Kidney glomerular epithelial cell (primary cell): ENCODE measurements around the gene TMEM107.

Experiments used
- DNase-seq: peaks from one replicate; lab custom pipeline; 2025; lab: John Stamatoyannopoulos, UW

The TMEM107 gene

GRCh38 chr17:8150194-8151119, 25.7 kb downstream of the TMEM107 start:
- DNase-seq, result no peak

DNA sequence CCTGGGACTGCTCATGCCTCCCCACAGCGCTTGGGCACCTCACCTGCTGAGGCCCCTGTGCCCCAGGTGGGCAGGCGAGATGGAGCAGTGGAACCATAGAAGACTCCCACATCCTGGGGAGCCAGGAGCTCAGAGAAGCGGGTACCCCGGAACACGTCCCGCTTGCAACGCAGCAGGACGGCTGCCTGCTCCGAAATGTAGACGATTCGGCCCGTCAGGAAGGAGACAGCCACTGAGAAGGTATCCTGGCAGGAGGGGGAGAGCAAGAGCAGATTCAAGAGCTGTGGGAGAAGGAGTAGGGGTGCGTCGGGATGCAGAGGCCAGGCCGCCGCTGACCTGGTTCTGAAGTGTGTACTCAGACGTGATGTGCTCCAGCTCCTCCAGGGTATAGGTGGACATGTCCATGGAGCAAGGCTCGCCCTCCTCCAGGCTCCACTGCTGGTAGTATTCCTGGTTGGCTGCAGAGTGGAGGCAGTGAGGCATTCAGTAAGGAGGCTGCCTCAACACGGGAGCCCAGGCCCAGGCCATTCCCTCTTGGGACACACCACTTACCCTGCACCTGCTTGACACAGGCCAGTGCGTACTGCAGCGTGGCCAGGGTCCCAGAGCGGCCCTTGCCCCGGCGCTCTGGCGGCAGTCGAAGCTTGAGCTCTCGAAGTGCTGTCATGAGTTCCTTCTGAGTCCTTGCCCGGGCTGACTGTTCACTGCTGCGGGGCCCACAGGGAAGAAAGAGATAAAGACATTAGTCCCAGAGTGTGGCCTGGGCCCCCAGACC, 26.6 kb downstream of the TMEM107 start:
- no peak for DNase-seq

DNA sequence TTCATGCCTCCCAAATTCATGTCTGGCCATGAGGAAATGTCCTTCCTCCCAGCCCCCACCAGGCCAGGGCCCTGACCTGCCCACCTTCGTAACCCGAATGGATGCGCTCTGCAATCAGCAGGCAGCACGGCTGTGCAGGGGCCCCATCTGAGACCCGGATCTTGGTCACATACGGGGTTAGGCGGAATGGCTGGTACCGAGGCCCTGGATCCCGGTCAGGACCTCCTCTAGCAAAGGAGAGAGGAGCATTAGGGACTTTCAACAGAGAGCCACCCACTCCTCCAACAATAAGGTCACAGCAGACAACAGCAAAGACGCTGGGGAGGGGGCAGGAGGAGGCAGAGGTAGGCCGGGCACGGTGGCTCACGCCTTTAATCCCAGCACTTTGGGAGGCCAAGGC, 27.6 kb downstream of the TMEM107 start:
- DNase-seq, result no peak

GRCh38 chr17:8147805-8148404, 28.3 kb downstream of the TMEM107 start:
- DNase-seq, result no peak

- DNase-seq, result no peak
Measured at GRCh38 chr17:8147141-8147804, 28.9 kb downstream of the TMEM107 start.

DNA sequence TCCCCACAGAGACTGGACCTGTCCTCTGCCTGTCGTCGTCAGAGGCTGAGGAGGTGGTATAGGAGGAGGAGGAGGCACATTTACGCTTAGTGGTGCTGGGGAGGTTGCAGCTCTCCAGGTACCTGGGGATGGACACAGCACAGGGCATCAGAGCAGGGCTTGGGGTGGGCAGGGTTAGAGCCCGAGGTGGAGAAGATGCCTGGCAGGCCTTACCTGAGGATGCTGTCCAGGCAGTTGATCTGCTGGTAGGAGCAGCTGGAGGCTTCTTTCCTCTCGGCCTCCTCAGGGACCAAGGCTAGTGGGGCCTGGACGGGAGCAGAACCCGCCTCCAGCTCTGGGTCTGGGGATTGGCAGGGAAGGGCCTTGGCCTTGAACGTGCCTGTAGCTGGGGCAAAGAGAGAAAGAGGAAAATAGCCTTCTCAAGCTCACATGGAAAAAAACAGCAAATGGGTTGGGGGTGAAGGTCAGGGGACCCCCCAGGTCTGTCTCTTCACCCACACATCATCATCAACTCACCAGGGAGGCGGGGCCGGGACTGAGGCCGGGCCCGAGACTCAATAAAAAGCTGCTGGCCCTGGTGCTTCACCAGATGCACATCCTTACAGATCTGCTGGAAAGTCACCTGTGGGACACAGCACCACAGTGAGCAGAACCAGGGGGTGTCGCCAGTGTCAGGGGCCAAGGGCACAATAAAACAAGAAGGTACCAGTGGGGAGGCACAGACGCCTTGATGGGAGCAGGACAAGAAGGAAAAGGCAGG, 29.6 kb downstream of the TMEM107 start:
- DNase-seq, result no peak

DNA sequence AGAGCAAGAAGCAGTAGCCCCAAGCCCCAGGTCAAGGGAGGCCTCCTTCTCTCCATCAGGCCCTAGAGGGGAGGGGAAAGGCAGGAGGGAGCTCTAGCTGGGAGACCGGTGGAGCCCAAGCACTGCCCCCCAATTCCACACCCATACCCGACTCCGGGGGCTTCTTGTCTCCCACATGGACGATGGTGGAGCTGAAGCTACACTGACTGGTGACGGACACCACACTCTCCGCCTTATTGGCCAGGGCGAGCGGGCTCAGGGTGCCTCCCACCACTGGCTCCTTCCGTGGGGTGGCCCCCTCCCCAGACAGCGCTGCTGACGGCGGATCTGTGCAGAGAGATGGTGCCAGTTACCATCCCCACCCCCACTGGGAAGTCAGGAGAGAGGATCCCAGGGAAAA, 30.4 kb downstream of the TMEM107 start:
- no peak for DNase-seq

GRCh38 chr17:8144401-8145231, 31.6 kb downstream of the TMEM107 start:
- no peak for DNase-seq

- DNase-seq, result no peak
Measured at GRCh38 chr17:8143581-8144400, 32.4 kb downstream of the TMEM107 start.

DNA sequence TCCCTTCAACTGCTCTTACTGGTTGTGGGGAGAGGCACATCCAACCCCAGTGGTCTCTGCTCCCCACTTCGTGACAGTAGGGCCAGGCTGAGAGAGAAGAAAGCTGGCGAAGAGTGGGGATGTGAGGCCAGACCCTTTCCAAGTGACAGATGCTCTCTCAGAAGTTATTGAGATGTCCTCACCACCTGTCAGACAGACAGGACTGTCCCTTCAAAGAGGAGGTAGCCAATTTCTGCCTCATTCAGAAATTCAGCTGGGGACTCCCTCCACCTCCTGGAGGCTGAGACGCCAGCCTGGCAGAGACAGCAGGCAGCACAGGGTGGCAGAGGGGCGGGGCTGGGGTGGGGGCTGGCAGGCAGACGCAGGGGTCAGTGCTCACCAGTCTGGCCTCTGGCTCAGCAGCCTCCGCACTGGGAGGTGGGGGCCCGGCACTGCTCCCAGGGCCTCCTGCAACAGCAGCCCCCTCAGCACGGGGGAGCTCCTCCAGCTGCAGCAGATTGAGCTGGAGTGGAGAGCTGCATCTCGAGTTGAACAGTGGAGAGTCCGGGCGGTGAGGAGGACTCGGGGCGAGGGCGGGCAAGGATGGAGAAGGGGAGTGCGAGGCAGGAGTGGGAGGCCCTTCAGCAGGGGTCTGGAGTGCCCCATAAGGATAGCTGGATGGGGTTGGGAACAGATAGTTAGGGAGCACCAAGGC, 33.1 kb downstream of the TMEM107 start:
- DNase-seq, result no peak

DNA sequence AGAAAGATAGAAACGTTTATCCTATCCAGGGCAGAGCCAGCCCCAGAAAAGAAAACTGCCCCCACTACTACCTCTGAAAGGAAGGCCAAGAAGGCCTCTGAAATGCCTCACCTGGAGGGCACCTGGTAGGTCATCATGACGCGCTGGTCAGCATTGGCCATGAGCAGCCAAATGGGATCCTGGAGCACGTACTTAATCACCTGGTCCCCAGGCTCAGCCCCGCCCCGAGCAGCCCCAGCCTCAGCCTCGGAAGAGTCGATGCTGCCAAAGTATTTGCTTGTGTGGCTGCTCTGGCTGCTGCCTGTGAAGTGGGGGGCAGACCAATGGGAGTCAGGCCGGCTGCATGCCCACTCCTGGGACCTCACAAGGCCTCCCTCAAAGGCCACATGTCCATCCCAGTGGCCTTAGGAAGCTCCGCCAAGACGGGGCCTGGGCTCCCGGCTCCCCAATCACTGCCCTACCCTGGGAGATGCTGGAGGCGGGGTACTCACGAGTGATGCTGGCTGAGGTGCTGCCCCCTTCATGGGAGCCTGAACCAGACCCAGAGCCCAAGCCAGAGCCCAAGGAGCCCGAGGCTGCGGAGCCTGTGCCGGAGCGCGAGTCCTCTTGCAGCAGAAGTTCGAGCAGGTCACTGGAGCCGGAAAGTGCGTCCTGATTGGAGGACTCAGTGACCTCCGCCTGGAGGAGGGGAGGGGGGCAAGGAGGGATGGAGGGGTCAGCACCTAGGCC, 33.9 kb downstream of the TMEM107 start:
- DNase-seq, result no peak

DNA sequence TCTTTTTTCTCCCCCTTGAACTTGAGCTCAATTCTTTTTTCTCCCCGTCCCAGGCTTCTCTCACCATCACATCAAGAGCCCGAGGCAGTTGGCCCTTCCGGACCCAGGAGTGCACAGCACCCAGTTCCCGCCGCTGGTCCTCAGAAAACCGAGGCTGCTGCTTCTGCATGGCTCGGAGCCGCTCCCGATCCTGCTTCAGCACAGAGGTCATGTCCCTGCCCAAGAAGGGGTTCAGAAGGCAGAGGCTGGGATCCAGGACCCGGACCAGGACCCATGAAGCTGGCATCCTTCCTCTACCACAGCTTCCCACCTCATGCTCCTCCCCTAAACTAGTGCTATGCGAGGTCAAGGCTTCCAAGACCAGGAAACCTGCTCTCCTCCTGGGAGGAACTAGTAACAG, 34.4 kb downstream of the TMEM107 start:
- DNase-seq, result no peak

GRCh38 chr17:8141045-8141444, 35.1 kb downstream of the TMEM107 start:
- DNase-seq, result no peak

DNA sequence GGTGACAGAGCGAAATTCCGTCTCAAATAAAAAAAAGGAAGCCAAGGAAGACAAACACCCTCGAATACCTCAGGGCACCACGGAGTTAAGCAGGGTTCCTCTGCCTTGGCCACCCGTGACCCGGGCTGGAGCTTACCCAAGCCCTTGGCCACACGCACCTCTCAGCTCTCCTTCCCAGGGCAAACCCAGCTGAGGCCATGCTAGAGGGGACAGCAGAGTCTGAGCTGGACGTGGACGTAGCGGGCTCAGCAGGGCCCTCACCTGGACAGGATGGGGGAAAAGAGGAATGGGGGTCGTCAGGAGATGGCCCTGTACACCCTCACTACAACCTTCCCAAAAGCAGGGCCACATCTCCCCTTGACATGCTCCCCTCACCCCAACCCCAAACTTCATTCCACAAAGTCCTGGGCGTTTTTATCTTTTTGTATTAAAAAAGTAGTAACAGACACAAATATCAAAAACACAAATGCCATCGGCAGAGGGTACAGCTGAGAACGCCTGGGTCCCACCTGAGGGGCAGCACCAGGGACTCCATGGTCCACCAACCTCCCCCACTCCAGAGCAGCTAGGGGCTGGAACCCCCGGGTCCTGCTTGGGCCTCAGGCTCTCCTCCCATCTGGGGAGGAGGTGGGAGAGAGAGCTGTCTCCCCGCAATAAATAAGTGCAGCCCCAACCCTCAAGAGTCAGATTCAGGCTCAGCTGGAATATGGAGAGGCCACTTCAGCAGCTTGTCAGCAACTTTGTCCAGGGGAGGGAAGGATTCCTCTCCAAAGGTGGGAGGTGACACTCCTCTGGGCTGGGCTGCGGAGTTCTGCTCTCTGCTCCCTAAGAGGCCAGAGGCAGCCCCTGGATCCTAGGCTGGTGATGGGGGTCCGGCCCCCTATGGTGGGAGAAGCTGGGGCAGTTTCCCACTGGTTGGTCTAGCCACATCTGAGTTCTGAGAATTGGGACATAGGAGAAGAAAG, 35.8 kb downstream of the TMEM107 start:
- DNase-seq, result no peak

DNA sequence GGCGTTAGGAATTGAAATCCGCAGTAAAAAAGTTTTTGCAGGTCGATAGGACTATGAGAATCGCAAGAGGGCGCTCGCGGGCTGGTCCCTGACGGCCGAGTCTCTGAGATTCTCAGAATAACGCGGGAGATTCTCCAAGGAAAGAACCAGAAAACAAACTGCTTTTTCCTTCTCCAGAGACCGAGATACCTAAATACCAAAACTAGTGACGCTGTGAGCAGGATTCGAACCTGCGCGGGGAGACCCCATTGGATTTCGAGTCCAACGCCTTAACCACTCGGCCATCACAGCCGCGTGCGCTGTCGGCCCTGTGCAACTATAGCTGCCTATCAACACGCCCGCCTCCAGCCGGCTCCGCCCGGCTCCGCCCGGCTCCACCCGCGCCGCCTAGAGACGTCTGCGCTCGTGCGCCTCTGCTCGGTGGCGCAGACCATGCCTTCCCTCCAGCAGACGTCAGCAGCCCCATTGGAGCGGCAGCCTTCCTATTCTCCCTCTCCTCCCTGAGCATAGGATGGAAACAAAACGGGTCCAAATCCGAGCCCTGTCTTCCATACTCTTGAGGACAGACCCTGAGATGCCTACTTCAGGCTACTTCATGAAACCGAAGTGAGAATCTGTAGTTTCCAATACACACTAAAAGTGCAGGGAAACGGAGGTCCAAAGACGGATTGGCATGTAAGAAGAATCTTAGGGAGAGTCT, 37.4 kb downstream of the TMEM107 start:
- peak; percentile 98 for DNase-seq

DNA sequence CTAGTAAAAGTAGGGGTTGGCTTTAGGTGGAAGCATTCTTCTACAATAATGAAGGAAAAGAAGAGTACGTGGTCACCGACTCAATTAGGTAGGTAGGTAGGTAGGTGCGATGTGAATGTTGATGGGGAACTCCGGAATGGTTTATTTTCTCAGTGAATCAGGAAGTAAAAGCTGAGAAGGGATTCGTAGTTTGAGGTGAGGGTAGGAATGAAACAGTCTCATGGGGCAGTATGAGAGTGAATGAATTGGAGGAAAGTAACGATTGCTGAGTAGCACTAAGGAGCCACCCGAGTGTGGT, 37.9 kb downstream of the TMEM107 start:
- DNase-seq, result no peak
